ENCODE results near the gene USP17L19. TPM values are rescaled to one million over a fixed set of nuclear protein-coding genes. Genes with fewer than 3 reads are reported as not detected.

Gene USP17L19
- not detected in 5 replicates for total RNA-seq (2022; extraction: Qiagen RNA extraction; ENCODE audit: low read depth)

GRCh38 chr4:9253078-9253477, at the start of gene USP17L19:
Gene USP17L19 (plus strand): TSS chr4:9253378. CDS start chr4:9253378, 0 bp downstream.

GRCh38 chr4:9210357-9210756, 42.8 kb upstream of the USP17L19 start, which contains the start of gene USP17L10:
Gene USP17L10 (plus strand): TSS chr4:9210657. CDS start chr4:9210657, 0 bp downstream.

GRCh38 chr4:9215105-9215504, 38.1 kb upstream of the USP17L19 start, which contains the start of gene USP17L11:
Gene USP17L11 (plus strand): TSS chr4:9215405. CDS start chr4:9215405, 0 bp downstream.

GRCh38 chr4:9219852-9220251, 33.3 kb upstream of the USP17L19 start, which contains the start of gene USP17L12:
Gene USP17L12 (plus strand): TSS chr4:9220152. CDS start chr4:9220152, 0 bp downstream.

GRCh38 chr4:9224596-9224995, 28.6 kb upstream of the USP17L19 start, which contains the start of gene USP17L13:
Gene USP17L13 (plus strand): TSS chr4:9224896. CDS start chr4:9224896, 0 bp downstream.

GRCh38 chr4:9234085-9234484, 19.1 kb upstream of the USP17L19 start, which contains the start of gene USP17L15:
Gene USP17L15 (plus strand): TSS chr4:9234385. CDS start chr4:9234385, 0 bp downstream.

GRCh38 chr4:9243579-9243978, 9.6 kb upstream of the USP17L19 start, which contains the start of gene USP17L17:
Gene USP17L17 (plus strand): TSS chr4:9243879. CDS start chr4:9243879, 0 bp downstream.

GRCh38 chr4:9247953-9248680, 5.1 kb upstream of the USP17L19 start, which contains the start of gene USP17L18:
Gene USP17L18 (plus strand): TSS chr4:9248630. CDS start chr4:9248630, 0 bp downstream.

GRCh38 chr4:9257824-9258223, 4.6 kb downstream of the USP17L19 start, which contains the start of gene USP17L20:
Gene USP17L20 (plus strand): TSS chr4:9258124. CDS start chr4:9258124, 0 bp downstream.

GRCh38 chr4:9262572-9262971, 9.4 kb downstream of the USP17L19 start, which contains the start of gene USP17L21:
Gene USP17L21 (plus strand): TSS chr4:9262872. CDS start chr4:9262872, 0 bp downstream.

GRCh38 chr4:9267319-9267718, 14.1 kb downstream of the USP17L19 start, which contains the start of gene USP17L22:
Gene USP17L22 (plus strand): TSS chr4:9267619. CDS start chr4:9267619, 0 bp downstream.

Other genes with a start within 250 kb of the USP17L19 start
- gene FAM90A26, start 83.0 kb upstream of the USP17L19 start, total RNA-seq (2022; extraction: Qiagen RNA extraction; ENCODE audit: low read depth): not detected in 5 replicates
- not detected in 5 replicates for gene USP17L10, start 42.7 kb upstream of the USP17L19 start, total RNA-seq (2022; extraction: Qiagen RNA extraction; ENCODE audit: low read depth)
- not detected in 5 replicates for gene USP17L11, start 38.0 kb upstream of the USP17L19 start, total RNA-seq (2022; extraction: Qiagen RNA extraction; ENCODE audit: low read depth)
- gene USP17L12, start 33.2 kb upstream of the USP17L19 start, total RNA-seq (2022; extraction: Qiagen RNA extraction; ENCODE audit: low read depth): not detected in 5 replicates
- not detected in 5 replicates for gene USP17L13, start 28.5 kb upstream of the USP17L19 start, total RNA-seq (2022; extraction: Qiagen RNA extraction; ENCODE audit: low read depth)
- gene USP17L15, start 19.0 kb upstream of the USP17L19 start, total RNA-seq (2022; extraction: Qiagen RNA extraction; ENCODE audit: low read depth): not detected in 5 replicates
- gene USP17L17, start 9.5 kb upstream of the USP17L19 start, total RNA-seq (2022; extraction: Qiagen RNA extraction; ENCODE audit: low read depth): not detected in 5 replicates
- gene USP17L18, start 4.7 kb upstream of the USP17L19 start, total RNA-seq (2022; extraction: Qiagen RNA extraction; ENCODE audit: low read depth): not detected in 5 replicates
- not detected in 5 replicates for gene USP17L20, start 4.7 kb downstream of the USP17L19 start, total RNA-seq (2022; extraction: Qiagen RNA extraction; ENCODE audit: low read depth)
- gene USP17L21, start 9.5 kb downstream of the USP17L19 start, total RNA-seq (2022; extraction: Qiagen RNA extraction; ENCODE audit: low read depth): not detected in 5 replicates
- not detected in 5 replicates for gene USP17L22, start 14.2 kb downstream of the USP17L19 start, total RNA-seq (2022; extraction: Qiagen RNA extraction; ENCODE audit: low read depth)
- gene USP17L24, start 71.8 kb downstream of the USP17L19 start, total RNA-seq (2022; extraction: Qiagen RNA extraction; ENCODE audit: low read depth): not detected in 5 replicates
- gene USP17L25, start 76.5 kb downstream of the USP17L19 start, total RNA-seq (2022; extraction: Qiagen RNA extraction; ENCODE audit: low read depth): not detected in 5 replicates
- gene USP17L26, start 81.3 kb downstream of the USP17L19 start, total RNA-seq (2022; extraction: Qiagen RNA extraction; ENCODE audit: low read depth): not detected in 5 replicates
- gene USP17L5, start 86.0 kb downstream of the USP17L19 start, total RNA-seq (2022; extraction: Qiagen RNA extraction; ENCODE audit: low read depth): not detected in 5 replicates
- not detected in 5 replicates for gene USP17L27, start 90.8 kb downstream of the USP17L19 start, total RNA-seq (2022; extraction: Qiagen RNA extraction; ENCODE audit: low read depth)
- gene USP17L28, start 95.5 kb downstream of the USP17L19 start, total RNA-seq (2022; extraction: Qiagen RNA extraction; ENCODE audit: low read depth): not detected in 5 replicates
- not detected in 5 replicates for gene USP17L29, start 100.3 kb downstream of the USP17L19 start, total RNA-seq (2022; extraction: Qiagen RNA extraction; ENCODE audit: low read depth)
- not detected in 5 replicates for gene USP17L30, start 109.8 kb downstream of the USP17L19 start, total RNA-seq (2022; extraction: Qiagen RNA extraction; ENCODE audit: low read depth)
- not detected in 5 replicates for gene DEFB131A, start 191.0 kb downstream of the USP17L19 start, total RNA-seq (2022; extraction: Qiagen RNA extraction; ENCODE audit: low read depth)